ENCODE results near the gene BICDL1. TPM values are rescaled to one million over a fixed set of nuclear protein-coding genes. Genes with fewer than 3 reads are reported as not detected.

The BICDL1 gene
- total and polyA plus RNA-seq, 2 of the 4 experiments (the other 2 are of a cell fraction), result not detected

- H3K9me1 ChIP-seq (ENCODE audit: insufficient read depth, low read length), result no peaks in the 10 kb centered on the region
- 60% methylated on average over 2 of the region's 6 CpGs; no CpG with 5 or more reads in 1 of the 2 experiments for WGBS, 2 experiments (ENCODE audit: extremely low coverage in 2 of 2, insufficient read length in 1 of 2)
- no peak overlapping the region for H2AK5ac ChIP-seq (ENCODE audit: low read depth, low read length)
- no peak overlapping the region for H2AFZ ChIP-seq (replicated peaks; ENCODE audit: low read length, poor library complexity)
- no peak overlapping the region for H2BK20ac ChIP-seq (ENCODE audit: low read depth, low read length)
- H3K4me2 ChIP-seq (ENCODE audit: low read depth, low read length), result no peak overlapping the region
- intact Hi-C loops (cut with micrococcal nuclease) (no loop called here), dilution Hi-C loops (cut with HindIII; ENCODE audit: low sequenced_read_pairs, unreplicated experiment) (no loop called here), in situ Hi-C loops (cut with MboI; ENCODE audit: low sequenced_read_pairs) (no loop called here)
- H3K23ac ChIP-seq (ENCODE audit: low read depth, low read length), result no peak overlapping the region
- H3K27me3 ChIP-seq (ENCODE audit: control insufficient read depth, insufficient read depth, low read length), result peaks cover 32% of the 10 kb centered on the region
- no peak overlapping the region for H2BK15ac ChIP-seq (ENCODE audit: low read depth, low read length)
- no peak overlapping the region for H3K4me3 ChIP-seq (ENCODE audit: insufficient read depth, low read depth, low read length)
- ChIA-PET POLR2A (ENCODE audit: unreplicated experiment) (no interaction called here), CTCF (interaction anchor here (1.0 kb wide), 1 partner anchor 10 kb away, joined by 3 read pairs; no protein-coding TSS in a partner anchor)
- ATAC-seq (ENCODE audit: low read depth) (no peak), DNase-seq (no peak)
- no peak overlapping the region for H3K9ac ChIP-seq (ENCODE audit: low read depth, low read length)
- H2AK9ac ChIP-seq (replicated peaks; ENCODE audit: low read depth, low read length, poor library complexity), result no peak overlapping the region
- no peak overlapping the region for H3K56ac ChIP-seq (ENCODE audit: extremely low read depth, insufficient read depth, low read length)
- no peak overlapping the region for H3K4ac ChIP-seq (ENCODE audit: low read depth, low read length)
- no peak overlapping the region for H2BK120ac ChIP-seq (ENCODE audit: low read depth, low read length)
- no peaks in the 10 kb centered on the region for H4K20me1 ChIP-seq (ENCODE audit: insufficient read depth, low read length)
- no peaks in the 10 kb centered on the region for H3K9me3 ChIP-seq (ENCODE audit: control insufficient read depth, insufficient read depth, low read length)
- BruUV-seq (replicated peaks), result no TSS peak
- H3K36me3 ChIP-seq (ENCODE audit: control insufficient read depth, insufficient read depth, low read length), result no peaks in the 10 kb centered on the region
- no peak overlapping the region for H4K5ac ChIP-seq (ENCODE audit: low read depth, low read length)
- H3K18ac ChIP-seq (ENCODE audit: low read depth, low read length), result no peak overlapping the region
- no peak overlapping the region for H3K14ac ChIP-seq (replicated peaks; ENCODE audit: low read depth, low read length)
- no peak overlapping the region for H2BK5ac ChIP-seq (ENCODE audit: low read depth, low read length, poor library complexity, severe bottlenecking)
- H3K79me1 ChIP-seq (ENCODE audit: low read depth in 1 of 2, low read length in 2 of 2), result no peaks in the 10 kb centered on the region
- H3K27ac ChIP-seq (ENCODE audit: insufficient read depth, low read length), result no peak overlapping the region
- H4K91ac ChIP-seq (ENCODE audit: insufficient read depth, low read depth, low read length), result no peak overlapping the region
- H4K8ac ChIP-seq (ENCODE audit: low read depth in 2 of 2, low read length in 2 of 2), result no peak overlapping the region
- no peak for TF ChIP-seq BHLHE40 (IDR thresholded peaks at IDR 0.05; ENCODE audit: low read depth, low read length)
- no peaks in the 10 kb centered on the region for H3K4me1 ChIP-seq (ENCODE audit: control insufficient read depth, insufficient read depth, low read length)
Measured at GRCh38 chr12:120077260-120077659, 88.2 kb downstream of the BICDL1 start.

Data from IMR-90 (cell line).